ENCODE data around the gene DICER1.

The DICER1 gene

DNA sequence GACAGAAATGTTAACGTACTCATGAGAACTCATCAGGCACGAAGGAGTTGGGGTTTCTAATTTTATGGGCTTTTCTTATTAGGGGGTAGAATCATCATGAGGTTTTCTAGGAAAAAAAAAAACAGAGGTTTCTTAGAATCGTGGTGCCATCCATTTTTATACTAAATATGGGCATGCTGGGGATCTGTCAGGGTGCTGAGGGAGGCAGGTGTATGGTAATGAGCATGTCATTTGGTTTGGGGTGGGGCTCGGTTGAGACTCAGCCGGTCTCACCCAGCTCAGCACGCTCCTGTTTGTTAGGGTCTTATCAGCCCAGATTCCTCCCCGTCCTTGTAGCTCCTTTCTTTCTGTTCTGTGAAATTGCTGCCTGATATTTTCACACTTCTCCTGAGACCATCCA, 98.2 kb downstream of the DICER1 start:
- Histone ChIP-seq H3K79me2 (ENCODE audit: low read length) (no peaks in the 10 kb centered on the region), H3K9me3 (replicated peaks; ENCODE audit: insufficient read depth, low read length) (no peaks in the 10 kb centered on the region), H3K27ac (ENCODE audit: low read length) (no peak overlapping the region), H3K27me3 (replicated peaks; ENCODE audit: insufficient read depth, low read length) (no peaks in the 10 kb centered on the region), H3K4me3 (ENCODE audit: low read length) (no peak overlapping the region), H3K36me3 (replicated peaks; ENCODE audit: insufficient read depth, low read length) (no peaks in the 10 kb centered on the region), H3K4me2 (ENCODE audit: low read depth, low read length) (no peak overlapping the region), H4K20me1 (ENCODE audit: insufficient read depth, low read length) (no peaks in the 10 kb centered on the region), H3K9me2 (replicated peaks; ENCODE audit: insufficient read depth, low read length) (no peaks in the 10 kb centered on the region), H3K9ac (ENCODE audit: low read length) (no peak overlapping the region), H3F3A (ENCODE audit: insufficient read depth, low read length) (no peaks in the 10 kb centered on the region), H3K4me1 (ENCODE audit: low read length) (no peaks in the 10 kb centered on the region), H2AFZ (ENCODE audit: low read length) (no peak overlapping the region)
- no peak for TF ChIP-seq EZH2 (optimal IDR thresholded peaks at IDR 0.05; ENCODE audit: low read depth, low read length)
- TF ChIP-seq EZH2phosphoT487 (IDR thresholded peaks at IDR 0.05; ENCODE audit: low read length) = no peak
- TF ChIP-seq CTCF (IDR thresholded peaks at IDR 0.05; ENCODE audit: low read length) = no peak
- DNase-seq = no peak

- Histone ChIP-seq H3K4me3 (ENCODE audit: low read length) (no peak overlapping the region), H3K9ac (ENCODE audit: low read length) (no peak overlapping the region), H3F3A (ENCODE audit: insufficient read depth, low read length) (no peaks in the 10 kb centered on the region), H3K36me3 (replicated peaks; ENCODE audit: insufficient read depth, low read length) (no peaks in the 10 kb centered on the region), H3K27me3 (replicated peaks; ENCODE audit: insufficient read depth, low read length) (no peaks in the 10 kb centered on the region), H3K27ac (ENCODE audit: low read length) (no peak overlapping the region), H4K20me1 (ENCODE audit: insufficient read depth, low read length) (no peaks in the 10 kb centered on the region), H3K79me2 (ENCODE audit: low read length) (no peaks in the 10 kb centered on the region), H2AFZ (ENCODE audit: low read length) (no peak overlapping the region), H3K9me3 (replicated peaks; ENCODE audit: insufficient read depth, low read length) (no peaks in the 10 kb centered on the region), H3K9me2 (replicated peaks; ENCODE audit: insufficient read depth, low read length) (no peaks in the 10 kb centered on the region), H3K4me1 (ENCODE audit: low read length) (no peaks in the 10 kb centered on the region), H3K4me2 (ENCODE audit: low read depth, low read length) (no peak overlapping the region)
- TF ChIP-seq CTCF (IDR thresholded peaks at IDR 0.05; ENCODE audit: low read length) (no peak), EZH2phosphoT487 (IDR thresholded peaks at IDR 0.05; ENCODE audit: low read length) (no peak), EZH2 (optimal IDR thresholded peaks at IDR 0.05; ENCODE audit: low read depth, low read length) (no peak)
- DNase-seq = no peak
These were observed 98.8 kb downstream of the DICER1 start for GRCh38 chr14:95058491-95058890.

DNA sequence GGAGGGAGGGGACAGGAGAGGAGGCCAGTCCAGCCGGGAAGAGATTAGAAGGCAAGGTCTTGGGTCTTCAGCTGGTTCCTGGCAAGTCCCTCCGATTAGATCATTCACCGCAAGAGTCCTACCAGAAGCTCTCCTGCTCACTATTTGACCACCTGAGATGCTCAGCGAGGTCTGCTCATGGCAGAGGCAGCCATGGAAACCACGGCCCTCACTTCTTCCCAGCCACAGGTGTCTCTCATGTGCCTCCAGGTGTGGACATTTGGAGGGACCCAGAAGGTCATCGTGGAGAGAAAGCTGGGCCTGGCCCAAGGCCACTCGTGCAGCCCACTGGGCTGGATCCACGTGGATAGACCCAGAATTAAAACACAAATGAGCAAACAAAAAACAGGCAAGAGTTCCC, 99.5 kb downstream of the DICER1 start:
- no peaks in the 10 kb centered on the region for H3K9me2 ChIP-seq (replicated peaks; ENCODE audit: insufficient read depth, low read length)
- no peaks in the 10 kb centered on the region for H3K9me3 ChIP-seq (replicated peaks; ENCODE audit: insufficient read depth, low read length)
- no peaks in the 10 kb centered on the region for H3K36me3 ChIP-seq (replicated peaks; ENCODE audit: insufficient read depth, low read length)
- no peak for DNase-seq
- no peaks in the 10 kb centered on the region for H3K27me3 ChIP-seq (replicated peaks; ENCODE audit: insufficient read depth, low read length)
- H2AFZ ChIP-seq (ENCODE audit: low read length) = no peak overlapping the region
- H3K4me2 ChIP-seq (ENCODE audit: low read depth, low read length) = no peak overlapping the region
- TF ChIP-seq EZH2phosphoT487 (IDR thresholded peaks at IDR 0.05; ENCODE audit: low read length) (no peak), CTCF (IDR thresholded peaks at IDR 0.05; ENCODE audit: low read length) (no peak)
- H3K79me2 ChIP-seq (ENCODE audit: low read length) = no peaks in the 10 kb centered on the region
- H3F3A ChIP-seq (ENCODE audit: insufficient read depth, low read length) = no peaks in the 10 kb centered on the region
- no peaks in the 10 kb centered on the region for H4K20me1 ChIP-seq (ENCODE audit: insufficient read depth, low read length)
- no peak overlapping the region for H3K9ac ChIP-seq (ENCODE audit: low read length)
- no peaks in the 10 kb centered on the region for H3K4me1 ChIP-seq (ENCODE audit: low read length)
- no peak overlapping the region for H3K4me3 ChIP-seq (ENCODE audit: low read length)
- no peak overlapping the region for H3K27ac ChIP-seq (ENCODE audit: low read length)

All from MM.1S (cell line).